Activated CD4-positive, CD25-positive, alpha-beta regulatory T cell (primary cell): Measurements from ENCODE around the gene SERPINC1.
"Not testable (repeated sequence)": the region's sequence is repeated elsewhere in the genome, so short reads cannot be mapped to it uniquely, and the experiment has no call there.

Source experiments
- DNase-seq, 4 experiments: peaks; one replicate each; lab custom pipeline; 2025; lab: John Stamatoyannopoulos, UW

The SERPINC1 gene

GRCh38 chr1:173917149-173917548 is at the start of gene SERPINC1:
Gene SERPINC1, minus strand, starts transcription at chr1:173917327. Its CDS starts 68 bp downstream, at chr1:173917259.
- no peak for DNase-seq

- DNase-seq, result not testable (repeated sequence)
Measured at GRCh38 chr1:173965896-173966295, 48.8 kb upstream of the SERPINC1 start.

- DNase-seq, result no peak
Measured at GRCh38 chr1:173963477-173963876, 46.4 kb upstream of the SERPINC1 start.

GRCh38 chr1:173960625-173961024 is 43.5 kb upstream of the SERPINC1 start:
- no peak for DNase-seq

GRCh38 chr1:173954179-173954578 is 37.1 kb upstream of the SERPINC1 start:
- DNase-seq, result no peak

GRCh38 chr1:173948594-173948993 is 31.5 kb upstream of the SERPINC1 start:
- no peak for DNase-seq

GRCh38 chr1:173946380-173946921 is 29.3 kb upstream of the SERPINC1 start:
- DNase-seq, result no peak

GRCh38 chr1:173937062-173937461 is 19.9 kb upstream of the SERPINC1 start:
- no peak for DNase-seq

- no peak for DNase-seq
Measured at GRCh38 chr1:173934440-173934839, 17.3 kb upstream of the SERPINC1 start.

- DNase-seq, result not testable (repeated sequence)
Measured at GRCh38 chr1:173930541-173930940, 13.4 kb upstream of the SERPINC1 start.

- no peak for DNase-seq
Measured at GRCh38 chr1:173925306-173926242, 8.4 kb upstream of the SERPINC1 start.

GRCh38 chr1:173920861-173921260 is 3.7 kb upstream of the SERPINC1 start:
- DNase-seq, result no peak

- no peak for DNase-seq
Measured at GRCh38 chr1:173917635-173918493, 737 bp upstream of the SERPINC1 start.

- no peak for DNase-seq
Measured at GRCh38 chr1:173916667-173917066, 460 bp downstream of the SERPINC1 start.

GRCh38 chr1:173915596-173915995 is 1.5 kb downstream of the SERPINC1 start:
- no peak for DNase-seq

GRCh38 chr1:173914366-173914871 is 2.7 kb downstream of the SERPINC1 start:
- DNase-seq, result no peak

GRCh38 chr1:173913111-173913510 is 4.0 kb downstream of the SERPINC1 start:
- DNase-seq, result no peak

GRCh38 chr1:173903827-173904531 is 13.1 kb downstream of the SERPINC1 start:
- no peak for DNase-seq

- no peak for DNase-seq
Measured at GRCh38 chr1:173900992-173901391, 16.1 kb downstream of the SERPINC1 start.

- DNase-seq, result no peak
Measured at GRCh38 chr1:173900427-173900826, 16.7 kb downstream of the SERPINC1 start.

GRCh38 chr1:173894189-173894588 is 22.9 kb downstream of the SERPINC1 start:
- no peak for DNase-seq

GRCh38 chr1:173893611-173894010 is 23.5 kb downstream of the SERPINC1 start:
- no peak for DNase-seq
